HEK293 (cell line): ENCODE measurements around the gene APOO.

Experiments used
- CTCF ChIA-PET: fragments of 350-600 bp; formaldehyde crosslinking; extraction: SDS; loops from one replicate; lab custom pipeline; 2021; ENCODE audit warnings: antibody characterized with exemption; lab: Yijun Ruan, JAX
- POLR2A ChIA-PET: fragments of 300-600 bp; formaldehyde crosslinking; extraction: SDS; loops from one replicate; lab custom pipeline; 2020; ENCODE audit warnings: antibody characterized with exemption, inconsistent platforms; lab: Yijun Ruan, JAX
- H3K27ac ChIP-seq: fragments of 200-500 bp; sonication (Bioruptor generic); 2 replicates; pipeline ENCODE4 v1.5.1; 2014; ENCODE audit warnings: low read depth, low read length, control low read depth, inconsistent platforms; ENCODE audit errors: extremely low read depth
- H3K36me3 ChIP-seq, 2 experiments: fragments of 200-500 bp in 1 of 2; sonication (Bioruptor generic) in 1 of 2; 1 replicate in 1 of 2; 2 replicates in 1 of 2; pipeline ENCODE4 v1.5.1; 2014 to 2017; ENCODE audit warnings: inconsistent platforms in 2 of 2, low read length in 2 of 2; ENCODE audit not compliant: control insufficient read depth in 2 of 2, insufficient read depth in 1 of 2
- H3K4me1 ChIP-seq: fragments of 200-500 bp; sonication (Bioruptor generic); 2 replicates; pipeline ENCODE4 v1.5.1; 2014; ENCODE audit warnings: mild to moderate bottlenecking, low read length, inconsistent platforms; ENCODE audit not compliant: control insufficient read depth, insufficient read depth
- H3K4me3 ChIP-seq: 2 replicates; pipeline ENCODE4 v1.5.1; 2011; ENCODE audit warnings: low read depth, mild to moderate bottlenecking, control low read depth, low read length, moderate library complexity
- H3K9me3 ChIP-seq: fragments of 200-500 bp; sonication (Bioruptor generic); 2 replicates; pipeline ENCODE4 v1.5.1; 2014; ENCODE audit warnings: low read depth, low read length, inconsistent platforms; ENCODE audit not compliant: control insufficient read depth, insufficient read depth
- BCL11A ChIP-seq: fragments of 450-650 bp; formaldehyde crosslinking; IDR thresholded peaks from 2 replicates; pipeline ENCODE4 v1.5.1; 2016; ENCODE audit warnings: low read depth, missing biosample characterization, missing genetic modification characterization
- IKZF3 ChIP-seq: fragments of 450-650 bp; IDR thresholded peaks from 2 replicates; pipeline ENCODE4 v1.5.0; 2018; ENCODE audit warnings: missing biosample characterization, mild to moderate bottlenecking, missing genetic modification characterization, moderate library complexity
- MEIS1 ChIP-seq: sonication (generic); formaldehyde crosslinking; IDR thresholded peaks from 2 replicates; pipeline ENCODE4 v1.8.1; 2022; ENCODE audit warnings: missing genetic modification reagents, mild to moderate bottlenecking, borderline replicate concordance
- MYNN ChIP-seq: fragments of 450-650 bp; formaldehyde crosslinking; IDR thresholded peaks from 2 replicates; pipeline ENCODE4 v1.5.1; 2016; ENCODE audit warnings: missing biosample characterization, missing genetic modification characterization, borderline replicate concordance
- PRDM4 ChIP-seq: fragments of 450-650 bp; formaldehyde crosslinking; IDR thresholded peaks from 2 replicates; pipeline ENCODE4 v1.5.1; 2017; ENCODE audit warnings: missing biosample characterization, missing genetic modification characterization
- TSHZ1 ChIP-seq: fragments of 450-650 bp; formaldehyde crosslinking; IDR thresholded peaks from 2 replicates; pipeline ENCODE4 v1.5.1; 2016; ENCODE audit warnings: missing biosample characterization, missing genetic modification characterization, borderline replicate concordance
- WT1 ChIP-seq: fragments of 450-650 bp; formaldehyde crosslinking; IDR thresholded peaks from 2 replicates; pipeline ENCODE4 v1.5.1; 2016; ENCODE audit warnings: missing biosample characterization, missing genetic modification characterization
- ZBTB21 ChIP-seq: fragments of 450-650 bp; formaldehyde crosslinking; IDR thresholded peaks from 2 replicates; pipeline ENCODE4 v1.5.1; 2017; ENCODE audit warnings: missing biosample characterization, missing genetic modification characterization
- ZBTB48 ChIP-seq: fragments of 450-650 bp; formaldehyde crosslinking; IDR thresholded peaks from 2 replicates; pipeline ENCODE4 v1.5.1; 2016; ENCODE audit warnings: missing biosample characterization, missing genetic modification characterization
- ZNF16 ChIP-seq: fragments of 450-650 bp; formaldehyde crosslinking; IDR thresholded peaks from 2 replicates; pipeline ENCODE4 v1.5.1; 2016; ENCODE audit warnings: low read depth, missing biosample characterization, missing genetic modification characterization
- ZNF18 ChIP-seq: fragments of 450-650 bp; formaldehyde crosslinking; IDR thresholded peaks from 2 replicates; pipeline ENCODE4 v1.5.1; 2016; ENCODE audit warnings: missing biosample characterization, missing genetic modification characterization
- ZNF2 ChIP-seq: fragments of 450-650 bp; formaldehyde crosslinking; IDR thresholded peaks from 2 replicates; pipeline ENCODE4 v1.5.1; 2016; ENCODE audit warnings: missing biosample characterization, missing genetic modification characterization
- ZNF24 ChIP-seq: fragments of 450-650 bp; formaldehyde crosslinking; IDR thresholded peaks from 2 replicates; pipeline ENCODE4 v1.5.1; 2016; ENCODE audit warnings: missing biosample characterization, missing genetic modification characterization
- ZNF280C ChIP-seq: fragments of 450-650 bp; formaldehyde crosslinking; IDR thresholded peaks from 2 replicates; pipeline ENCODE4 v1.5.1; 2016; ENCODE audit warnings: missing biosample characterization, missing genetic modification characterization
- ZNF335 ChIP-seq: fragments of 450-650 bp; formaldehyde crosslinking; conservative IDR thresholded peaks from 2 replicates; pipeline ENCODE4 v1.5.1; 2016; ENCODE audit warnings: missing biosample characterization, missing genetic modification characterization
- ZNF341 ChIP-seq: fragments of 450-650 bp; formaldehyde crosslinking; IDR thresholded peaks from 2 replicates; pipeline ENCODE4; 2016; ENCODE audit warnings: low read depth, missing biosample characterization, missing genetic modification characterization
- ZNF394 ChIP-seq: fragments of 450-650 bp; formaldehyde crosslinking; IDR thresholded peaks from 2 replicates; pipeline ENCODE4 v1.5.1; 2016; ENCODE audit warnings: missing biosample characterization, missing genetic modification characterization, mild to moderate bottlenecking, moderate library complexity, borderline replicate concordance
- ZNF548 ChIP-seq: fragments of 450-650 bp; formaldehyde crosslinking; IDR thresholded peaks from 2 replicates; pipeline ENCODE4 v1.5.1; 2016; ENCODE audit warnings: missing biosample characterization, missing genetic modification characterization
- ZNF549 ChIP-seq: fragments of 450-650 bp; IDR thresholded peaks from 2 replicates; pipeline ENCODE4 v1.5.1; 2018; ENCODE audit warnings: missing biosample characterization, missing genetic modification characterization, mild to moderate bottlenecking, inconsistent platforms, moderate library complexity
- ZNF555 ChIP-seq: fragments of 450-650 bp; formaldehyde crosslinking; conservative IDR thresholded peaks from 2 replicates; pipeline ENCODE4 v1.5.1; 2017; ENCODE audit warnings: missing biosample characterization, mild to moderate bottlenecking, missing genetic modification characterization, inconsistent platforms
- ZNF777 ChIP-seq: fragments of 450-650 bp; formaldehyde crosslinking; IDR thresholded peaks from 2 replicates; pipeline ENCODE4 v1.5.1; 2017; ENCODE audit warnings: missing biosample characterization, missing genetic modification characterization, borderline replicate concordance
- ZNF791 ChIP-seq: fragments of 450-650 bp; formaldehyde crosslinking; IDR thresholded peaks from 2 replicates; pipeline ENCODE4 v1.5.1; 2016; ENCODE audit warnings: missing biosample characterization, missing genetic modification characterization
- TF ChIP-seq, protein P1 (sequence below): fragments of 450-650 bp; formaldehyde crosslinking; IDR thresholded peaks from 2 replicates; pipeline ENCODE4 v1.5.1; 2016; ENCODE audit warnings: missing biosample characterization, missing genetic modification characterization
- TF ChIP-seq, protein P2 (sequence below): fragments of 450-650 bp; formaldehyde crosslinking; IDR thresholded peaks from 2 replicates; pipeline ENCODE4 v1.5.1; 2017; ENCODE audit warnings: missing biosample characterization, missing genetic modification characterization

APOO gene

GRCh38 chrX:23803931-23804381 is 103.8 kb downstream of the APOO start:
- Histone ChIP-seq H3K4me1 (peaks cover 13% of the 10 kb centered on the region), H3K36me3 (no peaks in the 10 kb centered on the region), H3K4me3 (no peak overlapping the region), H3K9me3 (no peaks in the 10 kb centered on the region), H3K27ac (no peak overlapping the region)
- ChIA-PET POLR2A (no interaction called here), CTCF (interaction anchor here (1.2 kb wide), 1 partner anchor 97 kb away, joined by 4 read pairs; no protein-coding TSS in a partner anchor)
- TF ChIP-seq IKZF3 (tag by site-specific recombination) (no peak), ZNF548 (no peak), TSHZ1 (tag by site-specific recombination) (no peak), ZNF16 (tag by site-specific recombination) (no peak), ZBTB21 (tag by site-specific recombination) (peak; percentile 57; the same call in 1 of the 2 replicates), ZNF2 (tag by site-specific recombination) (no peak), ZNF280C (no peak), ZNF394 (tag by site-specific recombination) (no peak), ZNF791 (tag by site-specific recombination) (no peak), WT1 (tag by site-specific recombination) (peak; percentile 89), ZNF777 (tag by site-specific recombination) (no peak), ZNF335 (tag by site-specific recombination) (no peak), MEIS1 (CRISPR knock-in tag) (no peak), ZNF341 (tag by site-specific recombination) (no peak), BCL11A (no peak), PRDM4 (tag by site-specific recombination) (no peak), MYNN (tag by site-specific recombination) (no peak), ZNF18 (tag by site-specific recombination) (no peak), ZNF549 (tag by site-specific recombination) (no peak), ZNF555 (no peak), ZBTB48 (tag by site-specific recombination) (0 out of 2 replicates have a peak, but pooled peaks have one; percentile 35), ZNF24 (tag by site-specific recombination) (no peak)
- TF ChIP-seq, protein P1, sequence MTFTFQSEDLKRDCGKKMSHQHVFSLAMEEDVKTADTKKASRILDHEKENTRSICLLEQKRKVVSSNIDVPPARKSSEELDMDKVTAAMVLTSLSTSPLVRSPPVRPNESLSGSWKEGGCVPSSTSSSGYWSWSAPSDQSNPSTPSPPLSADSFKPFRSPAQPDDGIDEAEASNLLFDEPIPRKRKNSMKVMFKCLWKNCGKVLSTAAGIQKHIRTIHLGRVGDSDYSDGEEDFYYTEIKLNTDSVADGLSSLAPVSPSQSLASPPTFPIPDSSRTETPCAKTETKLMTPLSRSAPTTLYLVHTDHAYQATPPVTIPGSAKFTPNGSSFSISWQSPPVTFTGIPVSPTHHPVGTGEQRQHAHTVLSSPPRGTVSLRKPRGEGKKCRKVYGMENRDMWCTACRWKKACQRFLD: no peak
- TF ChIP-seq, protein P2, sequence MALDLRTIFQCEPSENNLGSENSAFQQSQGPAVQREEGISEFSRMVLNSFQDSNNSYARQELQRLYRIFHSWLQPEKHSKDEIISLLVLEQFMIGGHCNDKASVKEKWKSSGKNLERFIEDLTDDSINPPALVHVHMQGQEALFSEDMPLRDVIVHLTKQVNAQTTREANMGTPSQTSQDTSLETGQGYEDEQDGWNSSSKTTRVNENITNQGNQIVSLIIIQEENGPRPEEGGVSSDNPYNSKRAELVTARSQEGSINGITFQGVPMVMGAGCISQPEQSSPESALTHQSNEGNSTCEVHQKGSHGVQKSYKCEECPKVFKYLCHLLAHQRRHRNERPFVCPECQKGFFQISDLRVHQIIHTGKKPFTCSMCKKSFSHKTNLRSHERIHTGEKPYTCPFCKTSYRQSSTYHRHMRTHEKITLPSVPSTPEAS: no peak
